Activated CD4-positive, CD25-positive, alpha-beta regulatory T cell treated with anti-CD3 and anti-CD28 coated beads, Interleukin-2, amount 50 U/mL, for 24 hours (primary cell): ENCODE results near the gene CBLB.

Experiments
- ATAC-seq, 2 donors: fragments of 150-1000 bp; cut with Tn5 transposase; one replicate each; pipeline ENCODE4 v1.10.0; 2021; ENCODE audit warnings: mild to moderate bottlenecking in 1 of 2, moderate library complexity in 1 of 2

The CBLB gene

GRCh38 chr3:105845488-105845887 lies 23.3 kb downstream of the CBLB start:
- no peak for ATAC-seq

- ATAC-seq = no peak
These were observed 24.1 kb downstream of the CBLB start for GRCh38 chr3:105844704-105845103.

- no peak for ATAC-seq
These were observed 24.8 kb downstream of the CBLB start for GRCh38 chr3:105843994-105844393.

- no peak for ATAC-seq
These were observed 25.9 kb downstream of the CBLB start for GRCh38 chr3:105842943-105843342.

- ATAC-seq = no peak
These were observed 26.4 kb downstream of the CBLB start for GRCh38 chr3:105842449-105842848.

- ATAC-seq = no peak
These were observed 30.9 kb downstream of the CBLB start for GRCh38 chr3:105837947-105838346.

GRCh38 chr3:105837143-105837740 lies 31.6 kb downstream of the CBLB start:
- peak; percentile 58 to 66 for ATAC-seq

GRCh38 chr3:105836533-105836932 lies 32.3 kb downstream of the CBLB start:
- ATAC-seq = peak; percentile 74 to 79

DNA sequence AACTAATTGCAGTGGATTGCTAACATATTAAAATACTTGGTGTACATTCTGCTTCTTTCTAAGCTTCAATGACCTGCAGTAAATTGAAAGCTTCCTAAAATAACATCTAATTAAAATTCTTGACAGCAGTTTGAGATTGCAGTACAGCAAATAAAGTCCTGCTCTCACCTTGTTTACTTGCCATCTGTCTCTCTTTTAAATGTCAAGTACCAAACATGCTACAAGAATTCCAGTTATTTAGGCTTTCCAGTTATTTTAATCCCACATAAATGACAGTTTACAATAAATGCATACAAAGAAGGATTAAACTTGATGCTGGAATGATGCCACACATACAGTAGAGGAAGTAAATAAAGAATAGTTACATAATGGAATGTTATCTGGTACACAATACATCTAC lies 33.2 kb downstream of the CBLB start:
- no peak for ATAC-seq

DNA sequence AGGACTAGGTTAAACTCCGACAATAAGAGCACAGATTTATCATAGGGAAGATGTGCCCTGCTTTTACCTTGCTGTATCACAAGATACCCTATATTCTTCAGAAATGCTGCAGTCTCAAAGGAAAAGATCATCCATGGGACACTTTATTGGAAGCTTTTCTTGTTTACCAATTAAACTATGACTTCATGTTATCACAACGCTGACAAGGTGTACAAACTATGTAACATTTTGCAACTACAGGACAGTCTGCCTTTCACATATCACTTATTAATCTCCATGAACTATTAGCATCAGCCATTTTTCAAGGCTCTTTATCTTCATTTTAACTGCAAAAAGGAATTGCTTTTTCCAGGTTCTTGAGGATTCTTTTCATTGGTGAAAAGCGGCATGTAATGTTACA lies 34.0 kb downstream of the CBLB start:
- no peak for ATAC-seq

- peak; percentile 27 to 43 for ATAC-seq
These were observed 36.2 kb downstream of the CBLB start for GRCh38 chr3:105832644-105833043.

GRCh38 chr3:105830836-105831235 lies 38.0 kb downstream of the CBLB start:
- no peak for ATAC-seq

GRCh38 chr3:105829871-105830622 lies 38.8 kb downstream of the CBLB start:
- peak; percentile 55 to 58 for ATAC-seq

- ATAC-seq = no peak
These were observed 39.6 kb downstream of the CBLB start for GRCh38 chr3:105829229-105829628.

DNA sequence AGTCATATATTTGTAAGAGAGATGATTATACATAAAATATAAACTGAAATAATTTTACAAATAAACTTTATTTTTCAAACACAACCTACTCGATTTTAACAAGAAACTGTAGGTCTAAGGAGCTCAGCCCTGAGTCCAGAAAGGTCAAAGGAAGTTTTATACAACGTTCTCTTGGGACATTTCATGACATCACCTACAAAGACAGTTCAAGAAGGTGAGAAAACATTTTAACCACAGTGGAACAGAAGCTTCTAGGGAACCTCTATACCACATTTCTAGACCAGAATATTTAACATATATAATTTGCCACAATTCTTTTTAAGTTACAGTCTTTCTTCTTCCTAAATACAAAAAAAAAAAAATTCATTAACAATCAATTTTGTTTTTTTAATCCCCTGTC lies 40.1 kb downstream of the CBLB start:
- no peak for ATAC-seq

DNA sequence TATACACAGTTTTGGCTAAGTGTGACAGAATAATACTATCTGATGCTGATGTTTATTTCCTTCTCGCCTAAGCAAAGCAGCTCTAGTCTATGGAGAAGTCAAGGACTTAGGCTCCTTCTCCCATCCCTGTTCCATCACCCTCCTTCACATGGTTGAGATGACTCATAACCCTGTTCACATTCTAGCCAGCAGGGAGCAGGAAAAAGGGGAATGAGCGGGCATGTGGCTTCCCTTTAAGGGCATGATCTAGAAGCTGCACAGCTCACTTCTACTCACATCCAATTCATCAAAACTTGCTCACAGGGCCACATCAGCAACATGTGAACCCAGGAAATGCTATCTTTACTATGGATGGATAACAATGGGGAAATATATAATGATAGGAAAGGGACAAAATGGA lies 40.9 kb downstream of the CBLB start:
- ATAC-seq = no peak

DNA sequence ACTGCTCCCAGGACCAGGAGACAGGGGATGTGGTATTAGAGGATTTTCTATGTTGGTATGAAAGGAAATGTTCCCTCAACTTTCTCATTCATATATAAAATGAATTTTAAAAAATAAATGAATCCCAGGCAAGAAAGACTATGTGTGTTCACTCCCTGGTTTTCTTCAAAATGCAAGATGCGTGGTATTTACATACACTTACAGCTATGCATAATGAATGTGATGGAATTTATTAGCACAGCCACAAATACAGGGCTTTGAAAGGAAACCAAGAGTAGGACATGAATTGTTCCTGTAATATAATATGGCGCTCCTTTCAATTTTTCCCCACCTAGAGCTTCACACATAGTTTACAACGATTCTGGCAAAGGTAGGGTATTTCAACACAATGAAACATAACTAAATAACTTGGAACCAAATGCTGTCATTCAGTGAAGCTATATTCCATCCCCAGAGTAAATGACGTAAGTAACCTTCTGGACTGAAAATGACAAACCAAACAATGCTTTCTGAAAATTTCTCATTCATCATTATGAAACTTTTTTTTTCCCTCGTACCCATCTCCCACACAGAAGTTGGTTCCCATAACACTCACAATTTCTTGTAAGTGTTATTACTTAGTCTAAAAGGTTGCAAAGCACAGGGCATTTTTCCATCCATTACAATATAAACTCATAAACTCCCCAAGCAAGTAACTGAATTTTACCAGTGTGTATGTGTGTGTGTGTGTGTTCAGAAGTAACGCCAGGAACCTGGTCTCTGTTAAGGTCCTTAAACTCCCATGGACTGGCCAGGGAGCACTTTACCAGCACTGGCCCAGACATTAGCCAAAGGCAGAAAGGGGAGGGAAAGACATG lies 41.8 kb downstream of the CBLB start:
- peak; percentile 34 to 42 for ATAC-seq

- ATAC-seq = no peak
These were observed 44.7 kb downstream of the CBLB start for GRCh38 chr3:105824129-105824528.

DNA sequence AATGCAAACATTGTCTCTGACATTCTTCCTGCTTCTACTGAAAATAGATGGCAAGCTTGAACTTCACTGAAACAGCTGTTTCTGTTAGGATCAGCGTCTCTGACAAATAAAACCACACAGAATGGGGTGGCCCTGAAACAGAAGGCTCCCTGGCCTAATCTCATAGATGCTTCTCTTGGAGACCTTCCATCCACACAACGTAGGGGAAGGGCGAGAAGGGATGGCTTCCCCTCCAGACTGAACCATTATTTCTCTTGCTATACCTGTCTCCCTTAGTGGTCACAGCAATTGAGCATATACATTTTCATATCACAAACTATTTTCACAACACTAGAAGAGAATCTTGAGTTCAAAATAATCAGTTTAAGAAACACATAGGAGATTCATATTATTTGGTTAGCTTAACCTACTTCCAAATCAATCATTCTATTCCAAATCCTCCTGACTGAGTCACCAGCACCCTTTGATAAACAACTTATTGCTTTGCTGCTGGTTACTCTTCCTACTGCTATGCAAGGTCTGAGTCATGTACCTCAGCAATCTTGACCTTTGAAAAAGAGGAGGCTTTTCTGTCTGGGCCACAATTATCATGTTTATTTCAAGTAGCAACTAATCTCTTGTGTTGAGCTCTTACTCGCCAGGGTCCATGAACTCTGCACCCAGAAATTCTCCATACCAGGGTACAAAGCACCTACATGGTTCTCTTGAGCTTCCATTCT lies 45.5 kb downstream of the CBLB start:
- peak; percentile 64 to 72 for ATAC-seq

DNA sequence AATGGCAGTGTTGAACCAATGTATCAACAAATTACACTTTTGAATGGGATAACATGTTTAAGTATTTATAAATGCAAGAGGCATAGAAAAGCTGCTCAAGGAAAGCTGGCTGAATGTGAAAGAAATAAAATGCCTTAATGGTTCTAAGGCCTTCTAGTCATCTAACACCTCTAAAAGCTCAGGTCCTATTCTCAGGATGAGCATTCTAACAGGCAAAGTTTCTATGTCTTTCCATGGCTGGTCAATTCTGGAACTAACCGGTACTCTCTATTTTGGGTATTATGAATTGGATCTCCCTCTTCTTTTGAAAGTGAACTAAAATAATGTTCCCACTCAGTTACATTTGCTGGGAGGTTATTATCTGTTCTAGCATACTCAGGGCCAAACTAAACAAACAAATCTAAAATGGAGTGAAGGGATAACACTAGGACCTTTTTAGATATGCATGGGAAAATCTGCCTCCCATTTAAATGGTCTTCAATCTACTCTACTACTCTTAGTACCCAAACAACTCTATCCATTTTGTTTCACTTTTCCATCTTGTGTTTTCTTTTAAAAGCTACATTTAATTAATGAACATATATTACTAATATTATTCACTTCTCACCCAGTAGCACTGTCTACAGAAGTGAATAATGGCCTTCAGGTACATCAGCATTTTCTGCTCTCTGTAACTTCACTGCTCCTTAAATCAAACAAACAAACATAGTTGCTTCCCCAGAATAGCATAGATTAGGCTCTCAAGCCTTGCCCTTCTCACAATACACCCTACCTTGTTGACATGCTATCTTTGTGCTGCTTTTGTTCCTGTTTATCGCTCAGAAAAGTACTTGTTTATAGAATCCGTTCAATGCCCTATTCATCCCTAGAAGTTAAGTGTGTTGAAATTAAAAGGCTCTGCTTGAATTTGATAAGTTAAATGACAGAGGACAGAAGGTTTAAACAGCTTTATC lies 46.4 kb downstream of the CBLB start:
- no peak for ATAC-seq

GRCh38 chr3:105821433-105821832 lies 47.4 kb downstream of the CBLB start:
- no peak for ATAC-seq

DNA sequence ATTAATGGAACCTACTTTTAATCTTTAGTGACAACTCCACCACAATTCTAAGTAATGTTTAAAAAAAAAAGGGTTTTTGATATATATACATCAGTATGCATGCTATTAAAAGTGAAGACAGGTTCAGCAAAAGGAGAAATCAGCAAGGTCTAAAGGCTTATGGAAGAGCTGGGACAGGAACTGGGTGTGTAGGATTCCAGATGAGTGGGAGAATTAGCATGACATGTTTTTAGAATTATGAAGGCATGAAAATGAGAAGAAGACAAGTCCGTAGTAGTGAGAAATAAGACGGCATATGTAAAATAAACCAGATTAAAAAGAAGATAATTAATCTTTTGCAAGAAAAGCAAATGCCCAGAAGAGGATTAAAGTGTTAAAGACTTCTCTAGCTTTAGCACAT lies 52.0 kb downstream of the CBLB start:
- ATAC-seq = no peak
